ENCODE results near the gene COL23A1. TPM values are rescaled to one million over a fixed set of nuclear protein-coding genes. Genes with fewer than 3 reads are reported as not detected.

The COL23A1 gene
- polyA plus RNA-seq, 1 donor (not counting 4 experiments of a cell fraction or from before 2014, with no cell fraction given): not detected

- dilution Hi-C loops (cut with MboI; ENCODE audit: extremely low pct_ligation_motif_present, low sequenced_read_pairs): no loop called here
- Histone ChIP-seq H2AFZ (ENCODE audit: control insufficient read depth, low read length) (no peak overlapping the region), H3K79me2 (ENCODE audit: control insufficient read depth, insufficient read depth, low read length) (no peaks in the 10 kb centered on the region), H3K4me2 (ENCODE audit: control insufficient read depth, extremely low read depth, insufficient read depth, low read depth, low read length) (no peak overlapping the region), H3K4me1 (ENCODE audit: control insufficient read depth, extremely low read depth, insufficient read depth, low read length) (no peaks in the 10 kb centered on the region), H3K9ac (ENCODE audit: control insufficient read depth, extremely low read depth, insufficient read depth, low read length) (no peak overlapping the region), H4K20me1 (ENCODE audit: control insufficient read depth, extremely low read depth, insufficient read depth, low read length) (no peaks in the 10 kb centered on the region), H3K36me3 (ENCODE audit: control insufficient read depth in 2 of 2, extremely low read depth in 1 of 2, insufficient read depth in 2 of 2, low read length in 2 of 2) (no peaks in the 10 kb centered on the region), H3K27ac (ENCODE audit: control insufficient read depth, insufficient read depth, low read length) (no peak overlapping the region), H3K9me3 (ENCODE audit: control insufficient read depth, low read depth, low read length) (no peaks in the 10 kb centered on the region), H3K27me3 (ENCODE audit: control insufficient read depth, extremely low read depth, insufficient read depth, low read length) (no peaks in the 10 kb centered on the region), H3K4me3 (ENCODE audit: control insufficient read depth in 2 of 3, extremely low read depth in 1 of 3, insufficient read depth in 2 of 3, low read depth in 1 of 3, low read length in 3 of 3) (no peak overlapping the region), H3K9me1 (ENCODE audit: control insufficient read depth, extremely low read depth, insufficient read depth, low read length) (no peaks in the 10 kb centered on the region)
- no peak for DNase-seq (ENCODE audit: low read depth, low spot score)
- FAIRE-seq: no peak
- no peak for TF ChIP-seq EZH2 (IDR thresholded peaks at IDR 0.05; ENCODE audit: low read length)
- TF ChIP-seq, protein P1, sequence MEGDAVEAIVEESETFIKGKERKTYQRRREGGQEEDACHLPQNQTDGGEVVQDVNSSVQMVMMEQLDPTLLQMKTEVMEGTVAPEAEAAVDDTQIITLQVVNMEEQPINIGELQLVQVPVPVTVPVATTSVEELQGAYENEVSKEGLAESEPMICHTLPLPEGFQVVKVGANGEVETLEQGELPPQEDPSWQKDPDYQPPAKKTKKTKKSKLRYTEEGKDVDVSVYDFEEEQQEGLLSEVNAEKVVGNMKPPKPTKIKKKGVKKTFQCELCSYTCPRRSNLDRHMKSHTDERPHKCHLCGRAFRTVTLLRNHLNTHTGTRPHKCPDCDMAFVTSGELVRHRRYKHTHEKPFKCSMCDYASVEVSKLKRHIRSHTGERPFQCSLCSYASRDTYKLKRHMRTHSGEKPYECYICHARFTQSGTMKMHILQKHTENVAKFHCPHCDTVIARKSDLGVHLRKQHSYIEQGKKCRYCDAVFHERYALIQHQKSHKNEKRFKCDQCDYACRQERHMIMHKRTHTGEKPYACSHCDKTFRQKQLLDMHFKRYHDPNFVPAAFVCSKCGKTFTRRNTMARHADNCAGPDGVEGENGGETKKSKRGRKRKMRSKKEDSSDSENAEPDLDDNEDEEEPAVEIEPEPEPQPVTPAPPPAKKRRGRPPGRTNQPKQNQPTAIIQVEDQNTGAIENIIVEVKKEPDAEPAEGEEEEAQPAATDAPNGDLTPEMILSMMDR (optimal IDR thresholded peaks at IDR 0.05 in 1 of 3, IDR thresholded peaks at IDR 0.05 in 1 of 3, conservative IDR thresholded peaks at IDR 0.05 in 1 of 3; ENCODE audit: extremely low read depth in 1 of 3, insufficient read depth in 2 of 3, low read length in 3 of 3): no peak
Observed at GRCh38 chr5:178267876-178268275, 322.3 kb downstream of the COL23A1 start.

DNA sequence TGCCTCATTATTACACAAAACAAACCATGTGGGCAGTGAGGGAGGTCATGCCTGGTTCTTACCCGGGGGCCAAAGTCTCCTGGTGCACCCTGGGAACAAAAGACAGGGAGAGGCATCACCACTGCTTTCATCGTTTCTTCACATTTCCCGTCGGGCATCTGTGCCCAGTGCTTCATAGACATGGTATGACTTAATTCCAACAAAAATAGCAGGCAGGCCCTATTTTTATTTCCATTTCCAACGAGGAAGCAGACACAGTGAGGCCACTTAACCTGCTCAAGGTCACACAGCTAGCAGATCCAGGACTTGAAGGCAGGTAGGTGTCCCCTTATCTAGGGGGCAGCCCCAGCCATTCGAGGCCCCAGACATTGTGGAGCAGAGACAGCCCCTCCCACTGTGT is 322.9 kb downstream of the COL23A1 start:
- Histone ChIP-seq H3K4me2 (ENCODE audit: control insufficient read depth, extremely low read depth, insufficient read depth, low read depth, low read length) (no peak overlapping the region), H2AFZ (ENCODE audit: control insufficient read depth, low read length) (no peak overlapping the region), H3K4me1 (ENCODE audit: control insufficient read depth, extremely low read depth, insufficient read depth, low read length) (no peaks in the 10 kb centered on the region), H3K79me2 (ENCODE audit: control insufficient read depth, insufficient read depth, low read length) (no peaks in the 10 kb centered on the region), H3K9me1 (ENCODE audit: control insufficient read depth, extremely low read depth, insufficient read depth, low read length) (no peaks in the 10 kb centered on the region), H3K36me3 (ENCODE audit: control insufficient read depth in 2 of 2, extremely low read depth in 1 of 2, insufficient read depth in 2 of 2, low read length in 2 of 2) (no peaks in the 10 kb centered on the region), H3K4me3 (ENCODE audit: control insufficient read depth in 2 of 3, extremely low read depth in 1 of 3, insufficient read depth in 2 of 3, low read depth in 1 of 3, low read length in 3 of 3) (no peak overlapping the region), H4K20me1 (ENCODE audit: control insufficient read depth, extremely low read depth, insufficient read depth, low read length) (no peaks in the 10 kb centered on the region), H3K9me3 (ENCODE audit: control insufficient read depth, low read depth, low read length) (no peaks in the 10 kb centered on the region), H3K27me3 (ENCODE audit: control insufficient read depth, extremely low read depth, insufficient read depth, low read length) (no peaks in the 10 kb centered on the region), H3K9ac (ENCODE audit: control insufficient read depth, extremely low read depth, insufficient read depth, low read length) (no peak overlapping the region), H3K27ac (ENCODE audit: control insufficient read depth, insufficient read depth, low read length) (no peak overlapping the region)
- FAIRE-seq: no peak
- TF ChIP-seq, protein P1 (optimal IDR thresholded peaks at IDR 0.05 in 1 of 3, IDR thresholded peaks at IDR 0.05 in 1 of 3, conservative IDR thresholded peaks at IDR 0.05 in 1 of 3; ENCODE audit: extremely low read depth in 1 of 3, insufficient read depth in 2 of 3, low read length in 3 of 3): no peak
- no peak for TF ChIP-seq EZH2 (IDR thresholded peaks at IDR 0.05; ENCODE audit: low read length)
- dilution Hi-C loops (cut with MboI; ENCODE audit: extremely low pct_ligation_motif_present, low sequenced_read_pairs): no loop called here
- no peak for DNase-seq (ENCODE audit: low read depth, low spot score)
